Brain pericyte (primary cell): Measurements from ENCODE around the gene PGAP3.
"Not testable (repeated sequence)": the region's sequence is repeated elsewhere in the genome, so short reads cannot be mapped to it uniquely, and the experiment has no call there.

ENCODE experiments used
- DNase-seq: peaks from one replicate; pipeline ENCODE4 v3.0.0-alpha.2; 2012; ENCODE audit warnings: low read depth, low spot score

PGAP3 gene

GRCh38 chr17:39715375-39716072, 27.7 kb upstream of the PGAP3 start:
- DNase-seq = no peak

- no peak for DNase-seq
These were observed 26.4 kb upstream of the PGAP3 start for GRCh38 chr17:39714234-39714633.

- no peak for DNase-seq
These were observed 24.0 kb upstream of the PGAP3 start for GRCh38 chr17:39711851-39712250.

GRCh38 chr17:39711071-39711470, 23.2 kb upstream of the PGAP3 start:
- not testable (repeated sequence) for DNase-seq

- DNase-seq = no peak
These were observed 22.4 kb upstream of the PGAP3 start for GRCh38 chr17:39709998-39710964.

- DNase-seq = no peak
These were observed 21.6 kb upstream of the PGAP3 start for GRCh38 chr17:39709319-39709997.

- DNase-seq = no peak
These were observed 19.1 kb upstream of the PGAP3 start for GRCh38 chr17:39706921-39707337.

- no peak for DNase-seq
These were observed 18.5 kb upstream of the PGAP3 start for GRCh38 chr17:39706383-39706782.

- DNase-seq = no peak
These were observed 18.0 kb upstream of the PGAP3 start for GRCh38 chr17:39705786-39706348.

- no peak for DNase-seq
These were observed 17.1 kb upstream of the PGAP3 start for GRCh38 chr17:39704821-39705551.

- no peak for DNase-seq
These were observed 16.1 kb upstream of the PGAP3 start for GRCh38 chr17:39703913-39704312.

GRCh38 chr17:39702901-39703893, 15.3 kb upstream of the PGAP3 start:
- no peak for DNase-seq

- DNase-seq = no peak
These were observed 14.0 kb upstream of the PGAP3 start for GRCh38 chr17:39701784-39702422.

- DNase-seq = no peak
These were observed 13.3 kb upstream of the PGAP3 start for GRCh38 chr17:39701012-39701783.

- no peak for DNase-seq
These were observed 12.5 kb upstream of the PGAP3 start for GRCh38 chr17:39700148-39700987.

GRCh38 chr17:39699818-39700147, 11.9 kb upstream of the PGAP3 start, which contains the start of gene ERBB2:
Gene ERBB2 (plus strand): TSS chr17:39700064. CDS start chr17:39700239, 175 bp downstream.
- no peak for DNase-seq

- not testable (repeated sequence) for DNase-seq
These were observed 11.4 kb upstream of the PGAP3 start for GRCh38 chr17:39699157-39699817.
